NCI-H526 (cell line): Measurements from ENCODE around the gene TMEM198.

Experiments used
- DNase-seq, 2 experiments: peaks; one replicate each; lab custom pipeline; 2025; lab: John Stamatoyannopoulos, UW

The TMEM198 gene

GRCh38 chr2:219544567-219544966, 739 bp downstream of the TMEM198 start:
- DNase-seq, result no peak

DNA sequence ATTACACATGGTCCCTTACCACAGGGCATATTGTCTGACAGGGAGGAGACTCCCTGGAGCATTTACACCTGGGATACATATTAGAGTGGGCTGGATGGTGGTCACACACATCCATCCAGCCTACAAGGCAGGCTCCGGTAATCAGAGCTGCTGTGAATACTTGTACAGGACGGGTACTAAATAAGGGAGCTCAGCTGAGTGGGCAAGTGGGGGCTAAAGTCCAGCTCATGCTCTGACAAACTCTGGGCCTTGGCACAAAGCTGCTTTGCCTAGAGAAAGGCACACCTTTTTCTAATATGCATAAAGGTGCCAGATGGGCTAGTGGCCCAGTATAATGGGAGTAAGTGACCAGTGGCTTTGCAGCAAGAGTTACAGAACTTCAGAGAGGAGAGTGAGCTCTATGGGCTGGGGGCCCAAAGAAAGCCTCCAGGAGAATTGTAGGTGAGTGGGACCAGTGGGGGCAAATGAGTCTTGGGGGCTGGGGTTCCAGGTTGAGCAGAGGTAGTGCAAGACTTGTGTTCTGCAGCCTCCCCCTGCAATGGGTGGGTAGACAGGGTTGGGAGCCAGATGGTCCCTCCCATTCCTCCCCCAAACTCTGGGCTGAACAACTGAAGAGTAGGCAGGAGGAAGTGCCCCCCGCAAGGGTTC, 1.6 kb downstream of the TMEM198 start:
- DNase-seq, result peak in 1 of 2 experiments; percentile 33

- no peak for DNase-seq
Observed at GRCh38 chr2:219545943-219546352, 2.1 kb downstream of the TMEM198 start.

GRCh38 chr2:219547621-219548020, 3.8 kb downstream of the TMEM198 start:
- DNase-seq, result no peak

GRCh38 chr2:219548990-219549389, 5.2 kb downstream of the TMEM198 start:
- no peak for DNase-seq

DNA sequence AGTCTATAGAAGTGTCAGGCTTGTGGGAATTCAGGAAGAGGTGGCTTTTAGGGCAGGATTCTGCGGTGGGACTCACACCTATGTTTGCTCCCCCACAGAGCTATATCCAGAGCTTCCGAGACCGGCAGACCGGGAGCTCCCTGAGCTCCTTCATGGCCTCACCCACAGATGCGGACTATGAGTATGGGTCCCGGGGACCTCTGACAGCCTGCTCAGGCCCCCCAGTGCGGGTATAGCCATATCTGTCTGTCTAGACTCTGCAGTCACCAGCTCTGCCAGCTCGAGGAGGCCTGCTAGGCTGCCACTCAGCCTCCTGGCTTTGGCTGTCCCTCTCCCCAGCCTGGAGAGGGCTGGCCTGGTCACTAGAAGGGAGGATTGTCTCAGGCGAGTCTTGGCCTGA, 5.8 kb downstream of the TMEM198 start:
- no peak for DNase-seq

GRCh38 chr2:219551441-219552381, 7.9 kb downstream of the TMEM198 start:
- peak; percentile 57 to 70 for DNase-seq

GRCh38 chr2:219552382-219553167, 8.7 kb downstream of the TMEM198 start:
- DNase-seq, result peak; percentile 79 to 95

DNA sequence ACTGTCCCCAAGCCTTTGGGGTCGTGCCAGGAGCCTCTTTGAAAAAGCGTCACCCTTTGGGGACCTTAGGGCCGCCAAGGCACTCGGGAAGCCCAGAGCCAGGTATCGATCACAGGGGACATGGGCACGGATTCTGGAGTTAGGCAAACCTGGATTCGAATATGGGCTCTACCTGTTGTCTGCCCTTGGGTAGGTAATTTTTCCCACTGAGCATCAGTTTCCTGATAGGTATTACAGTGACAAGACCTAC, 9.3 kb downstream of the TMEM198 start:
- no peak for DNase-seq

DNA sequence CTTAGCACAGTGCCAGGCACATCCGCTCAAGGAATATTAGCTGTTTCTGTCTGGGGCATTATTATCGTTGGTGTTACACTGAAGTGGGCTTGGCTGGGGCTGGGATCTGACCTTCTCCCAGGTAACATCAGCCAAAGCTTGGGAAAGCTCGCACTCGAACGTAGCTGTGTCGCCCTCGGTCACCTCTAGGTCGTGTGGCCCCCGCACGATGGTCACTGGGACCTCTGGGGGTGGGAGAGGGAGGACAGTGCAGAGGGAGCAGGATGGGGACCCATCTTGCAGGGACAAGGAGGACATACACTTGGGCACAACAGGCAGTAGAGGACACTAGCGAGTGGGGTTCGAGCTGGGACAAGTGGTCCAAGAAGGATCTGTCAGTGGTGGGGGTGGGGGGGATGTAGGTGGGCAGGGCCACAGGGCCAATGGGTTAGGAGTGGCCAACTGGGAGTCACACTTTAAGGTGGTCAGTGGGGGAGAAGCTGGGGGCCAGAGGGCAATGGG, 9.7 kb downstream of the TMEM198 start:
- no peak for DNase-seq

- DNase-seq, result no peak
Observed at GRCh38 chr2:219554350-219554749, 10.5 kb downstream of the TMEM198 start.

GRCh38 chr2:219555956-219556355, 12.1 kb downstream of the TMEM198 start:
- no peak for DNase-seq

DNA sequence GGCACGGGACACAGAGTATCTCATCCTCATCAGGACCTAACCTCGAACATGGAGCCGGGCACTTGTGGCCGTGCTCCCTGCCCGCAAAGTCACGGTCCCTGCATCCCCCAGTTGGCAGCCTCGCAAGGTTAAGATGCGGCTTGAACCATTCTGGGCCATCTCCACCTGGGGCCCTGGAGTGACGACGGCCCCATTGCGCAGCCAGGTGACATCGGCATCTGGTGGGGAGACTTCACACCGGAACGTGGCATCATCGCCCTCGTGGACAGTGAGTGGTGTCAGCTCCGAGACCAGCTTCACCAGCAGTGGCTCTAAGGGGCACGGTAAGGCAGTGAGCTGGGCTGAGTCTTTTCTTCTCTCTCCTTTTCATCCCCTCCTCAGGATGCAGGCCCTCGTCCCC, 12.6 kb downstream of the TMEM198 start:
- no peak for DNase-seq

DNA sequence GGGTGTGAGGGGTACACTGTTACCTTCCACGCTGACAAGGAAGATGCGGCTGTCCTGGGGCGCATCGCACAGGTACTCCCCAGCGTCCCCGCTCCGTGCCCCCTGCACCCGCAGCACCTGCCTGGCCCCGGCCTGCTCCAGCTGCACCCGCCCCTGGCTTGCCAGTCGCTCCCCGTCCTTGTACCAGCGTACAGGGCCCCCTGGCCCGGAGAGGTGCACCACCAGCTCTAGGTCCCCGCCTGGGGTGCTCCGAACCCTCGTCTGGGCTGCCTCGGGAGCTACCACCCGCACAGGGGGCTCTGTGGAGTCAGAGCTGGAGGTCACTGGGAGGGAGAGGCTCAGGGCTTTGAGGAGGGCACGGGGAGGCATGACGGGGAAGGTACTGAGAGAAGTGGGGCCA, 13.5 kb downstream of the TMEM198 start:
- no peak for DNase-seq

- no peak for DNase-seq
Observed at GRCh38 chr2:219557791-219558785, 14.3 kb downstream of the TMEM198 start.

DNA sequence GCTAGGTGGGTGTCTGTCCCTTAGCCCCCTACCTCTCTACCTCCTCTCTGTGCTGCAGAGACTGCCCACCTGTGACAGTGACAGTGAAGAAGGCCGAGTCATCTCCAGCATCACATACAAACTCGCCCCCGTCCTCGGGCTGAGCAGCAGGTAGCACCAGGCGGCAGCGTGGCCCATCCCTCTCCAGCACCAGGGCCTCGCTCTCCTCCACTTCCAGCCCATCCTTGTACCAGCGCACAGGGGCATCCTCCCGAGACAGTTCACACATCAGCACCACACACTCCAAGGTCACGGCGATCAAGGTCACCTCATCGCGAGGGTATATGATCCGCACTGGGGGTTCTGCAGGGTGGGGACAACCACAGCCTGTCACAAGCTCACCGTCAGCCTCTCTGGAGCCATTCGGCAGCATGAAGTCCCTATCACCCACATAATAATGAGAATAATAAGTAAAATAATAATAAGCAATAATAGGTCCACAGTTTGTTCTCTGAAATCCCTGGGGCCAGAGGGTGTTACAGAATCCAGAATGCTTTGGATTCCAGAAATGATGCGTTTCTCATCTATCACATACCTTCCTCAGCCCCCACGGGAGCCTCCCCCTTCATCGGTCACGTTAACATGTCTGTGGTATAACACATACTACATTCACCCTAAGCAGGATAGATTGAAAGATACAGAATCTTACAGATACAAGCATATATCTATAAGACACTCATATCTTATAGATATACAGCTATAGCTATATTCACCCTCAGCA, 15.5 kb downstream of the TMEM198 start:
- DNase-seq, result no peak

DNA sequence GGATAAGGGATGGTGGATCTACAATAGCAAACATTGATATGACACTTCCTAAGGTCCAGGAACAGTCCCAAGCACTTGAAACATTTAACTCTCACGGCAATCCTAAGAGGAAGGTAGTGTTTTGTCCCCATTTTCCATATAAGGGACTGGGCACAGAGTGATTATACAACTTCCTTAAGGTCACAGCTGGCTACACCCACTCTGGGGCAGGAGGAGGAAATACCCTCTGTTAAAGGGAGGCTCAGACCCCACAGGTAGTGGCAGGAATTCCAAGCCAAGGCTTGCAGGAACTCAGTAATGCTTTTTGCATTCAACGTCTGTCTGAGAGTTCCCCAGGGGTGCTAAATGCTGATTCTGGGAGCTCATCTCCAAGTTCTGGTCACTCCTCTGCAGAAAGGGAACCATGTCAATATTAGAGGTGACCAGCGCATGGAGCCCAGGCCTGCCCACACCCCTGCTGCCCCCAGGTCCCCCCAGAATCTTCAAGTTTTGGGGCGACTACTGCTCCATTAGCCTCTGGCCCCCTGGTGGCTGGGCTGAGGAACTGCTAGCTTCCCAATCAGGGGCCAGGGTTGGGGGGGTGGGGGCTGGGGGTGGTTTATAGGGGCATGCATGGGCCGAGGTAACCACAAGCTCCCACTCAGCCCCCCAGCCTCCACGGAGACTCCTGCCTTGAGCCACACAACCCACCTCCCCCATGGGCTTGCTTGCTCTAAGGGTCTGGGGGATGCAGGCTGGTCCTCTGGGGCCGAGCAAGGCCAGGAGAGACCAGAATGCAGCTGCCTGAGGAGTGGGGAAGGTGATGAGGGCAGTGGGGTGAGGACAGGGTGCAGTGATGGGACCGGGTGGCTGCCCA, 16.4 kb downstream of the TMEM198 start:
- no peak for DNase-seq

- DNase-seq, result no peak
Observed at GRCh38 chr2:219560893-219561178, 17.0 kb downstream of the TMEM198 start.

DNA sequence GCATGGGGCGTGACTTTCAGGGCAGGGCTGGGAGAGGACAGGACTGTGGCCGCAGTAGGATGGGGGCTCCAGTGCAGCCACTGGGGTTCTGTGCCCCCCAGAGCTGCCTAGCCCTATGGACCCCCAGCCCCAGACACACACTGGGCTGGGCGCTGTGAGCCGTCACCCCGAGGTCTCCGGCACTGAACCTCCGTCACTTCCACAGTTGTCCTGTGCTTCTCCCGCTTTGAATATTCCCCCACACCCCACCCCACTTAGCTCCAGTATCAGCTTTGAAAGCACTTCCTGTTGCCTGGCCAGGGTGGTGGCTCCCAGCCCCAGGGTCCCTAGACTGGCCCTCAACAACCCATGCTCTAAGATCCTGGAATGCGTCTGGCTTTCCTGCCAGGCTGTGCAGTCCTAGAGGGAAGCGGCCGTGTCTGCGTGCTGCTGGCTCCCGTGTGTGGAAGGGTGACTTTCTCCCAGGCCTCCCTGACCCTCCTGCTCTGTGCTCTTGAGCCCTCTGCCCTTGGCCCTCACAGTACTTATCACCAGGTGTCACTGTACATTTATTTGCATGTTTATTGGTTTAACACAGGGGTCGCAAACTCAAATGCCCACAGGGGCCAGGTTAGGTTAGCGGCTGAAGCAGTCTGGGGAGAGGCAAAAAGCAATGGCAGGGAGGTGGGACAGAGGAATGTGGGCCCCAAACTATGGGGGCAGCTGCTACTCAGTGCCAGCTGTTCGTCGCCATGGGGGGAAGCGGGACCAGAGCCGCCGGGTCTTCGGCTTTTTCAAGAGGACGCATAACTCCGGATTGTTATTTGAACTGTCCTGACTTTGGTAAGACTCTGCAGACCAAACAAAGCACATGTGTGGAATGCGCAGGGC, 17.6 kb downstream of the TMEM198 start:
- DNase-seq, result peak; percentile 25 to 75
